ENCODE results near the gene DNAH2. TPM values are rescaled to one million over a fixed set of nuclear protein-coding genes. Genes with fewer than 3 reads are reported as not detected.

The DNAH2 gene
- polyA plus RNA-seq, 1 donor from 2014 or later, result 2.0 TPM

- Histone ChIP-seq H3K4me2 (ENCODE audit: low read length) (no peak overlapping the region), H4K20me1 (ENCODE audit: insufficient read depth) (peaks cover 69% of the 10 kb centered on the region), H3F3A (ENCODE audit: insufficient read depth, low read length, poor library complexity, severe bottlenecking) (peaks cover 11% of the 10 kb centered on the region), H3K9me3 (ENCODE audit: low read length) (no peaks in the 10 kb centered on the region), H3K27ac (ENCODE audit: low read length) (no peak overlapping the region), H3K9me2 (ENCODE audit: insufficient read depth, low read length) (no peaks in the 10 kb centered on the region), H3K27me3 (ENCODE audit: insufficient read depth, low read depth, low read length) (no peaks in the 10 kb centered on the region), H3K79me2 (replicated peaks; ENCODE audit: insufficient read depth, low read length) (peaks cover 21% of the 10 kb centered on the region), H3K36me3 (ENCODE audit: insufficient read depth, low read length) (peaks cover 8% of the 10 kb centered on the region), H3K9ac (ENCODE audit: low read length) (no peak overlapping the region), H3K4me3 (ENCODE audit: low read length) (no peak overlapping the region), H2AFZ (ENCODE audit: low read depth, low read length) (no peak overlapping the region)
- no peak for TF ChIP-seq SMC3 (conservative IDR thresholded peaks at IDR 0.05; ENCODE audit: poor library complexity)
- TF ChIP-seq, protein P1, sequence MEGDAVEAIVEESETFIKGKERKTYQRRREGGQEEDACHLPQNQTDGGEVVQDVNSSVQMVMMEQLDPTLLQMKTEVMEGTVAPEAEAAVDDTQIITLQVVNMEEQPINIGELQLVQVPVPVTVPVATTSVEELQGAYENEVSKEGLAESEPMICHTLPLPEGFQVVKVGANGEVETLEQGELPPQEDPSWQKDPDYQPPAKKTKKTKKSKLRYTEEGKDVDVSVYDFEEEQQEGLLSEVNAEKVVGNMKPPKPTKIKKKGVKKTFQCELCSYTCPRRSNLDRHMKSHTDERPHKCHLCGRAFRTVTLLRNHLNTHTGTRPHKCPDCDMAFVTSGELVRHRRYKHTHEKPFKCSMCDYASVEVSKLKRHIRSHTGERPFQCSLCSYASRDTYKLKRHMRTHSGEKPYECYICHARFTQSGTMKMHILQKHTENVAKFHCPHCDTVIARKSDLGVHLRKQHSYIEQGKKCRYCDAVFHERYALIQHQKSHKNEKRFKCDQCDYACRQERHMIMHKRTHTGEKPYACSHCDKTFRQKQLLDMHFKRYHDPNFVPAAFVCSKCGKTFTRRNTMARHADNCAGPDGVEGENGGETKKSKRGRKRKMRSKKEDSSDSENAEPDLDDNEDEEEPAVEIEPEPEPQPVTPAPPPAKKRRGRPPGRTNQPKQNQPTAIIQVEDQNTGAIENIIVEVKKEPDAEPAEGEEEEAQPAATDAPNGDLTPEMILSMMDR (IDR thresholded peaks at IDR 0.05; ENCODE audit: poor library complexity, severe bottlenecking), result no peak
Observed at GRCh38 chr17:7849130-7849750, 131.7 kb downstream of the DNAH2 start.

DNA sequence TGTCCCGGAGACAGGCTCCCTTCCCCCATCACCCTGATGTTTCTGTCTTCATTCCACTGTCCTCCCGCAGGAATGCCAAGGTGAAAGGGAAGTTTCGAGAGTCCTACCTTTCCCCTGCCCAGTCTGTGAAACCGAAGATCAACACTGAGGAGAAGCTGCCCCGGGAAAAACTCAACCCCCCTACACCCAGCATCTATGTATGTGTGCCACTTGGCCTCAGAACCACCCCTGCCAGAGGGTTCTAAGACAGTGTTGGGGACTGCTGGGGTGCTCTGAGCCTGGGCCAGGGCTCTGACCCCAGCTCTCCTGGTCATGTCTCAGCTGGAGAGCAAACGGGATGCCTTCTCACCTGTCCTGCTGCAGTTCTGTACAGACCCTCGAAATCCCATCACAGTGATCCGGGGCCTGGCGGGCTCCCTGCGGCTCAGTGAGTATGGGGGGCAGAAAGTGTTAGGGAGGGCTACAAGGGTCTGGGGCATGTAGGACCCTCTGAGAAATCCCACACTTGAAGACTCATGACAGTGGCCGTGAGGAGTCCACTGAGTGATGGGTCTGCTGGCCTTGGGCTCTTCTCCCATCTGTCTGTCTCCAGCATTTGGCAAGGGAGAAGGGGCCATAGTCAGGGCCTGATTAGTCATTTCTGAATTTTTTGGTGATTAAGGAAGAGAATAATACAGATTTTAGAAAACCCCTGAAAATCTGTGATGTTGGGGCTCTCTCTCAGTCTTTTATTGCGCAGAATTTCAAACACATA, 132.4 kb downstream of the DNAH2 start:
- TF ChIP-seq TAF1 (IDR thresholded peaks at IDR 0.05; ENCODE audit: low read depth) (no peak), POLR2AphosphoS5 (IDR thresholded peaks at IDR 0.05) (no peak), EZH2 (IDR thresholded peaks at IDR 0.05; ENCODE audit: borderline replicate concordance, insufficient read depth, low read length, poor library complexity, severe bottlenecking) (no peak), SMC3 (conservative IDR thresholded peaks at IDR 0.05; ENCODE audit: poor library complexity) (no peak), RAD21 (conservative IDR thresholded peaks at IDR 0.05) (no peak), EP300 (conservative IDR thresholded peaks at IDR 0.05; ENCODE audit: poor library complexity, severe bottlenecking) (no peak), MXI1 (conservative IDR thresholded peaks at IDR 0.05; ENCODE audit: poor library complexity, severe bottlenecking) (no peak)
- TF ChIP-seq, protein P1 (IDR thresholded peaks at IDR 0.05; ENCODE audit: poor library complexity, severe bottlenecking), result no peak
- TF ChIP-seq, protein P2, sequence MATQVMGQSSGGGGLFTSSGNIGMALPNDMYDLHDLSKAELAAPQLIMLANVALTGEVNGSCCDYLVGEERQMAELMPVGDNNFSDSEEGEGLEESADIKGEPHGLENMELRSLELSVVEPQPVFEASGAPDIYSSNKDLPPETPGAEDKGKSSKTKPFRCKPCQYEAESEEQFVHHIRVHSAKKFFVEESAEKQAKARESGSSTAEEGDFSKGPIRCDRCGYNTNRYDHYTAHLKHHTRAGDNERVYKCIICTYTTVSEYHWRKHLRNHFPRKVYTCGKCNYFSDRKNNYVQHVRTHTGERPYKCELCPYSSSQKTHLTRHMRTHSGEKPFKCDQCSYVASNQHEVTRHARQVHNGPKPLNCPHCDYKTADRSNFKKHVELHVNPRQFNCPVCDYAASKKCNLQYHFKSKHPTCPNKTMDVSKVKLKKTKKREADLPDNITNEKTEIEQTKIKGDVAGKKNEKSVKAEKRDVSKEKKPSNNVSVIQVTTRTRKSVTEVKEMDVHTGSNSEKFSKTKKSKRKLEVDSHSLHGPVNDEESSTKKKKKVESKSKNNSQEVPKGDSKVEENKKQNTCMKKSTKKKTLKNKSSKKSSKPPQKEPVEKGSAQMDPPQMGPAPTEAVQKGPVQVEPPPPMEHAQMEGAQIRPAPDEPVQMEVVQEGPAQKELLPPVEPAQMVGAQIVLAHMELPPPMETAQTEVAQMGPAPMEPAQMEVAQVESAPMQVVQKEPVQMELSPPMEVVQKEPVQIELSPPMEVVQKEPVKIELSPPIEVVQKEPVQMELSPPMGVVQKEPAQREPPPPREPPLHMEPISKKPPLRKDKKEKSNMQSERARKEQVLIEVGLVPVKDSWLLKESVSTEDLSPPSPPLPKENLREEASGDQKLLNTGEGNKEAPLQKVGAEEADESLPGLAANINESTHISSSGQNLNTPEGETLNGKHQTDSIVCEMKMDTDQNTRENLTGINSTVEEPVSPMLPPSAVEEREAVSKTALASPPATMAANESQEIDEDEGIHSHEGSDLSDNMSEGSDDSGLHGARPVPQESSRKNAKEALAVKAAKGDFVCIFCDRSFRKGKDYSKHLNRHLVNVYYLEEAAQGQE (IDR thresholded peaks at IDR 0.05; ENCODE audit: borderline replicate concordance), result no peak
- Histone ChIP-seq H3K27me3 (ENCODE audit: insufficient read depth, low read depth, low read length) (no peaks in the 10 kb centered on the region), H2AFZ (ENCODE audit: low read depth, low read length) (no peak overlapping the region), H4K20me1 (ENCODE audit: insufficient read depth) (peaks cover 62% of the 10 kb centered on the region), H3K4me3 (ENCODE audit: low read length) (no peak overlapping the region), H3F3A (ENCODE audit: insufficient read depth, low read length, poor library complexity, severe bottlenecking) (peaks cover 11% of the 10 kb centered on the region), H3K79me2 (replicated peaks; ENCODE audit: insufficient read depth, low read length) (peaks cover 18% of the 10 kb centered on the region), H3K36me3 (ENCODE audit: insufficient read depth, low read length) (peaks cover 8% of the 10 kb centered on the region), H3K9me3 (ENCODE audit: low read length) (no peaks in the 10 kb centered on the region), H3K27ac (ENCODE audit: low read length) (no peak overlapping the region), H3K9me2 (ENCODE audit: insufficient read depth, low read length) (no peaks in the 10 kb centered on the region), H3K9ac (ENCODE audit: low read length) (no peak overlapping the region), H3K4me2 (ENCODE audit: low read length) (no peak overlapping the region)
